Activated CD4-positive, alpha-beta memory T cell treated with anti-CD3 and anti-CD28 coated beads for 36 hours (primary cell): ENCODE data around the gene MRPL48. TPM values are rescaled to one million over a fixed set of nuclear protein-coding genes. Genes with fewer than 3 reads are reported as not detected.
"Not testable (repeated sequence)": the region's sequence is repeated elsewhere in the genome, so short reads cannot be mapped to it uniquely, and the experiment has no call there.

ENCODE experiments used
- CTCF ChIA-PET: fragments of 350-600 bp; sonication (Branson Sonifier 250); formaldehyde crosslinking; loops from one replicate; lab custom pipeline; 2021; ENCODE audit warnings: antibody characterized with exemption, inconsistent platforms; lab: Charles Lee
- POLR2A ChIA-PET: fragments of 350-600 bp; sonication (Branson Sonifier 250); formaldehyde crosslinking; loops from one replicate; lab custom pipeline; 2021; ENCODE audit warnings: antibody characterized with exemption; lab: Charles Lee
- DNase-seq: peaks from one replicate; pipeline ENCODE4 v3.0.0-alpha.2; 2020
- H3K27ac Mint-ChIP-seq: one replicate; pipeline ENCODE4 v1.8.0; 2021; ENCODE audit warnings: mixed read lengths
- H3K27me3 Mint-ChIP-seq: one replicate; pipeline ENCODE4 v1.8.0; 2021; ENCODE audit warnings: mixed read lengths
- H3K36me3 Mint-ChIP-seq: one replicate; pipeline ENCODE4 v1.8.0; 2021; ENCODE audit warnings: mixed read lengths
- H3K4me1 Mint-ChIP-seq: one replicate; pipeline ENCODE4 v1.8.0; 2021; ENCODE audit warnings: low read depth, mixed read lengths
- H3K4me3 Mint-ChIP-seq: one replicate; pipeline ENCODE4 v1.8.0; 2021; ENCODE audit warnings: mild to moderate bottlenecking, mixed read lengths
- H3K9me3 Mint-ChIP-seq: one replicate; pipeline ENCODE4 v1.8.0; 2021; ENCODE audit warnings: mixed read lengths
- intact Hi-C: fragments of 100-400 bp; cut with micrococcal nuclease; formaldehyde crosslinking; loops from one replicate; pipeline ENCODE4 v1.15.1; 2023
- total RNA-seq, 2 experiments: library from RNA; stranded (reverse); gene quantifications; one replicate each; pipeline ENCODE4 v1.2.3, GENCODE V29; 2021

Gene MRPL48
- total RNA-seq, 2 experiments from 2014 or later: 43.4 to 45.7 TPM

DNA sequence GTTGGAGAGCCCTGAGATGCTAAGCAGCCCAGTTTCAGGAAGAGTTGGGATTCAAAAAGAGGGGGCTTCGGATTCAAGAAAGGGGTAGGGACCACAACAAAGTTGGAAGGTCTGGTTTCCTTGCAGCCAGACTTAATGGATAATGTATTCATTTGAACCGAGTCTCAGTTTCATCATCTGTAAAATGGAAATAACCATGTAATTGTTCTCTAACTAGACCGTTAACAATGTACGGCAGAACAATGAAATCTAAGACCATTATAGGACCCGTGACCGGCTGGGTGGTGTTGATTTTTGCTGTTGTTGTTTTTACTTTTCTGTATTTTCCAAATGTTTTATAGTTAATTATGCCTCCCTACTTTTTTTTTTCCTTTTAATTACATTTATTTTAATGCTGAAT is 6.4 kb upstream of the MRPL48 start:
- H3K4me3 Mint-ChIP-seq: no peak overlapping the region
- CTCF ChIA-PET: no interaction called here
- POLR2A ChIA-PET: no interaction called here
- no peaks in the 10 kb centered on the region for H3K9me3 Mint-ChIP-seq
- H3K27me3 Mint-ChIP-seq: no peaks in the 10 kb centered on the region
- H3K4me1 Mint-ChIP-seq: peaks cover 11% of the 10 kb centered on the region
- no peak for DNase-seq
- H3K36me3 Mint-ChIP-seq: no peaks in the 10 kb centered on the region
- intact Hi-C loops: no loop called here
- no peak overlapping the region for H3K27ac Mint-ChIP-seq

DNA sequence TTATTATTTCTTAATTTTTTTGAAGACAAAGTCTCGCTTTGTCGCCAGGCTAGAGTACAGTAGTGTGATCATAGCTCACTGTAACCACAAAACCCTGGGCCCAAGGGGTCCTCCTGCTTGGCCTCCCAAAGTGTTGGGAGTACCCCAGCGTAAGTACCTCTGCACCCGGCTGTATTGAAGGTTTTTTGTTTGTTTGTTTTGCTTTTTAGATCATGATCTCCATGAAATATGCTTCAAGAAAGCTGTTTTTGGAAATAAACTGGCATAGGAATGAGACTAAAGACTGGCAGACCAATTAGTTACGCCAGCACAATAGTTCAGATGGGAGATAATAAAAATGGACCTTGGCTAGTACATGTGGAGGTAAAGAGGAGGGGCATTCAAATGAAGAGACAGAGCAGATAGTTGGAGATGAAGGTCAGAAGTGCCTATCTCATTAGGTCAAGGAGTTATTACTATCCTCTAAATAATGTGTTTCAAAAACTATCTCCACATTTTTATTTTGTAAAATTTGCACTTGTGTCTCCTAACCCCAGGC is 4.1 kb upstream of the MRPL48 start:
- intact Hi-C loops: no loop called here
- H3K27me3 Mint-ChIP-seq: no peaks in the 10 kb centered on the region

DNA sequence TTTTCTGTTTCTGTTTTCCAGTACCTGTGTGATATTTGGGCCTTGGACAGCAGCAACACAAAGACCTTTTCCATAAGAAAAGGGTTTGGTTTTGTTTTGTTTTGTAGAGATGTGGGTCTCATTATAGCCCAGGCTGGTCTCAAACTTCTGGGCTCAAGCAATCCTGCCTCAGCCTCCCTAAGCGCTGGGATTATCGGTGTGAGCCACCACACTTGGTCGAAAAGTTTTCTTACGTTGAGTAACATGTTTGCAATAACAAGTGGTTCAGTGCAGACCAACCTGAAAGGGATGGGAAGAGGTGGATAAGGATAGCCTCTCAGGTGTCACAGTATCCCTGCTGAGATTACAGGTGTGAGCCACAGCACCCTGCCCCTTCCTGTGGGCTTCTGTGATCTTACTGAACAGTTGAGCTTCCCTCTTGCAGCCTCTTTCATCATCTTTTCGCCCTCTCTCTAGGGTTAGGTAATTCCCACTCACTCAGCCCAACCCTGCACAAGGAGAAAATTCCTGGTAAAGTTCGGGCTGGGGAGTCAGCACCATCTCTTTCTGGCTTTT is 3.5 kb upstream of the MRPL48 start:
- POLR2A ChIA-PET: no interaction called here
- Mint-ChIP-seq H3K36me3 (no peaks in the 10 kb centered on the region), H3K4me3 (no peak overlapping the region), H3K4me1 (peaks cover 14% of the 10 kb centered on the region), H3K27ac (no peak overlapping the region), H3K9me3 (no peaks in the 10 kb centered on the region), H3K27me3 (no peaks in the 10 kb centered on the region)
- DNase-seq: no peak
- intact Hi-C loops: no loop called here
- CTCF ChIA-PET: no interaction called here

More for the DNA sequence above, 4.1 kb upstream of the MRPL48 start:
- Mint-ChIP-seq H3K4me3 (no peak overlapping the region), H3K36me3 (no peaks in the 10 kb centered on the region), H3K9me3 (no peaks in the 10 kb centered on the region), H3K27ac (no peak overlapping the region), H3K4me1 (peaks cover 14% of the 10 kb centered on the region)
- ChIA-PET CTCF (no interaction called here), POLR2A (no interaction called here)
- no peak for DNase-seq

DNA sequence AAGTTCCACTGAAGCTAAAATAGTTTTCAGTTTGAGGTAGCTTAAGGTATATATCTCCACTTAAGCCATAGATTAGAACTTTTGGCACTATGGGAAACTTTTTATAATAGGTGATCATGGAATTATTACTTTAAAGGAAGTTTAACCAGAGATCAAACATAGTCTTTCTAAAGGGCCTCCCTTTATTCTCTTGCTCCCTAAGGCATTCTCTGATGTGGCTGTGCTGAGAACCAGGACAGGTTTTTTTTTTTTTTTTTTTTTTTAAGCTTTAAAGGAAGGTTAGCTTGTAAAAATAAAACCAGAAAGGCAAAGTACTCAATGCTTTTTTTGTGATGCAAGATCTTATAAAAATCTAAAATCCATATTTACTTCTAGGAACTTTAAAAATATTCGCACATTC is 2.9 kb upstream of the MRPL48 start:
- ChIA-PET POLR2A (interaction anchor here (0.6 kb wide), 1 partner anchor 24 kb away, joined by 3 read pairs; no protein-coding TSS in a partner anchor), CTCF (interaction anchor here (0.7 kb wide), 1 partner anchor 13 kb away, joined by 3 read pairs; no protein-coding TSS in a partner anchor)
- Mint-ChIP-seq H3K4me3 (no peak overlapping the region), H3K27ac (no peak overlapping the region), H3K36me3 (no peaks in the 10 kb centered on the region), H3K9me3 (no peaks in the 10 kb centered on the region), H3K27me3 (no peaks in the 10 kb centered on the region), H3K4me1 (peaks cover 18% of the 10 kb centered on the region)
- DNase-seq: no peak
- intact Hi-C loops: loop anchor here (5.0 kb wide), 1 partner anchor 198 kb away; the partner anchor contains the start of gene UCP2

DNA sequence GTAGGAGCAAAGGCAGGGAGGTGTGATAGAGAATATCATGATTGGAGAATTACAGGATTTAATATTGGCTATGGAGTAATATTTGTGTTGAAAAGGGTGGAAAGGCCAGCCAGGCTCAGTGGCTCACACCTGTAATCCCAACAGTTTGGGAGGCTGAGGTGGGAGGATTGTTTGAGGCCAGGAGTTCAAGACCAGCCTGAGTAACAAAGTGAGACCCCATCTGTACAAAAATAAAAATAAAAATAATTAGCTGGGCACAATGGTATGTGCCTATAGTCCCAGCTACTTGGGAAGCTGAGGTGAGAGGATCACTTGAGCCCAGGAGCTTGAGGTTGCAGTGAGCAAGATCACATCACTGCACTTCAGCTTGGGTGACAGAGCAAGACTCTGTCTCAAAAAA is 2.2 kb upstream of the MRPL48 start:
- CTCF ChIA-PET: interaction anchor here (0.7 kb wide), 1 partner anchor 14 kb away, joined by 3 read pairs; no protein-coding TSS in a partner anchor
- H3K27me3 Mint-ChIP-seq, DNase-seq, H3K36me3 Mint-ChIP-seq, H3K9me3 Mint-ChIP-seq, H3K27ac Mint-ChIP-seq, H3K4me3 Mint-ChIP-seq: not testable (repeated sequence)
- H3K4me1 Mint-ChIP-seq: peaks cover 17% of the 10 kb centered on the region
- POLR2A ChIA-PET: interaction anchor here (0.6 kb wide), 1 partner anchor 24 kb away, joined by 3 read pairs; no protein-coding TSS in a partner anchor
- intact Hi-C loops: loop anchor here (5.0 kb wide), 1 partner anchor 197 kb away; the partner anchor contains the start of gene UCP2

DNA sequence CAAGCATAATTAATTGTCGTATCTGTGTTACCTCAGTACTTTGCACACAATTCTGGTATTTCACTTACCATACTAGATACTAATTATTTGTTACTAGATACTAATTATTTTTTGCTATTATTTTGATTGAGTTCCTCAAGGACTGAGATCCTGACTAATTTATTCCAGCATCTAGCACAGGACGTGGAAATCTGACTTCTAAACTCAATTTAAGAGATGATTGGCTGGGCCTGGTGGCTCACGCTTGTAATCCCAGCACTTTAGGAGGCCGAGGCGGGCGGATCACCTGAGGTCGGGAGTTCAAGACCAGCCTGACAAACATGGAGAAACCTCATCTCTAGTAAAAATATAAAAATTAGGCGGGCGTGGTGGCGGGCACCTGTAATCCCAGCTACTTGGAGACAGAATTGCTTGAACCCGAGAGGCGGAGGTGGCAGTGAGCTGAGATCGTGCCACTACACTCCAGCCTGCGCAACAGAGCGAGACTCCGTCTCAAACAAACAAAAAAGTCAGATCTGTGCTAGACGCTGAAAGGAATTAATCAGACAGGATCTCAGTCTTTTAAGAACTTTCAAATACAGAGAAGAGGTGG is 527 bp upstream of the MRPL48 start:
- POLR2A ChIA-PET: interaction anchor here (1.8 to 2.1 kb wide), 2 partner anchors 8 to 26 kb away, joined by 14 to 16 read pairs; partner anchors contain the start of gene RAB6A
- no peaks in the 10 kb centered on the region for H3K27me3 Mint-ChIP-seq
- peak overlapping the region; percentile 99 for H3K4me3 Mint-ChIP-seq
- CTCF ChIA-PET: no interaction called here
- H3K9me3 Mint-ChIP-seq: no peaks in the 10 kb centered on the region
- DNase-seq: peak; percentile 18
- intact Hi-C loops: loop anchor here (1.0 to 5.0 kb wide), 3 partner anchors 8 to 195 kb away; partner anchors contain the start of genes RAB6A and UCP2
- H3K27ac Mint-ChIP-seq: peak overlapping the region; percentile 97
- H3K36me3 Mint-ChIP-seq: peaks cover 2% of the 10 kb centered on the region
- peaks cover 18% of the 10 kb centered on the region for H3K4me1 Mint-ChIP-seq

DNA sequence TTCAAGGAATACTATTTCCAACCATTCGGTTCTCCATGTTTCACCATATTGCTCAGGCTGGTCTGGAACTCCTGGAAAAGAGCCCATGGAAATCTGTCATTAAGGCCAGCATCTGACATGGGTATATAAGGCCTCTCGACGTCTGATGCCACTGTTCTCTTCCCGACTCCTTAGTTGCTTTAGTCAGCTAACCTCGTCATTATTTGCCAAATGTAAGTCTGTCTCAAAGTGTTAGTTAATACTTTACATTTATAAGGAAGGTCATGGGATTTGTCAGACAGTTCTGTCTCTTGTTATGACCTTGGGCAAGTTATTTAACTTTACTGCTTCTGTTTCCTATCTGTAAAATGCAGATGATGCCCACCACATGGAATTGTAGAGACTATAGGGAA is 1.6 kb downstream of the MRPL48 start:
- Mint-ChIP-seq H3K27me3 (no peaks in the 10 kb centered on the region), H3K4me1 (peaks cover 18% of the 10 kb centered on the region), H3K27ac (no peak overlapping the region), H3K36me3 (peaks cover 2% of the 10 kb centered on the region), H3K4me3 (peak overlapping the region; percentile 99), H3K9me3 (no peaks in the 10 kb centered on the region)
- DNase-seq: no peak
- CTCF ChIA-PET: no interaction called here
- intact Hi-C loops: loop anchor here (2.0 to 5.0 kb wide), 2 partner anchors 88 to 193 kb away; partner anchors contain the start of genes COA4, PAAF1 and UCP2
- POLR2A ChIA-PET: no interaction called here

DNA sequence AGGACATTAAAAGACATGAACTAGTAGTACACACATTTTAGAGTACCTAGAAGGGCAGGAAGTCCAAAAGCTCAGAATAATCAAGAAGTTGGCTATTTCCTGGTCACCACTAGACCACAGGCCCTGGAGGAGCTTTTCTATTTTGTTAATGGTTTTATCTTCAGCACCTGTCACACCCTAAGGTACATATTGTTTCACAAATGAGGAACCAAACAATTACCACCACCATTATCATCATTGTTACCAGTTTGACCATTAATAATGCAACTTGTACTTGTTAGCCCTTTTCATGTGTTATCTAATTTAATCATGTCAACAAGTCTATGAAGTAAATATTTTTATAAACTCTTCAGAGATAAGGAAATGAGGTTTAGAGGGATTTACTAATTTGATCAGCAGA is 4.9 kb downstream of the MRPL48 start:
- intact Hi-C loops: no loop called here
- Mint-ChIP-seq H3K4me1 (peaks cover 12% of the 10 kb centered on the region), H3K27ac (no peak overlapping the region), H3K27me3 (no peaks in the 10 kb centered on the region), H3K9me3 (no peaks in the 10 kb centered on the region), H3K36me3 (peaks cover 8% of the 10 kb centered on the region), H3K4me3 (no peak overlapping the region)
- DNase-seq: no peak
- ChIA-PET POLR2A (no interaction called here), CTCF (no interaction called here)

DNA sequence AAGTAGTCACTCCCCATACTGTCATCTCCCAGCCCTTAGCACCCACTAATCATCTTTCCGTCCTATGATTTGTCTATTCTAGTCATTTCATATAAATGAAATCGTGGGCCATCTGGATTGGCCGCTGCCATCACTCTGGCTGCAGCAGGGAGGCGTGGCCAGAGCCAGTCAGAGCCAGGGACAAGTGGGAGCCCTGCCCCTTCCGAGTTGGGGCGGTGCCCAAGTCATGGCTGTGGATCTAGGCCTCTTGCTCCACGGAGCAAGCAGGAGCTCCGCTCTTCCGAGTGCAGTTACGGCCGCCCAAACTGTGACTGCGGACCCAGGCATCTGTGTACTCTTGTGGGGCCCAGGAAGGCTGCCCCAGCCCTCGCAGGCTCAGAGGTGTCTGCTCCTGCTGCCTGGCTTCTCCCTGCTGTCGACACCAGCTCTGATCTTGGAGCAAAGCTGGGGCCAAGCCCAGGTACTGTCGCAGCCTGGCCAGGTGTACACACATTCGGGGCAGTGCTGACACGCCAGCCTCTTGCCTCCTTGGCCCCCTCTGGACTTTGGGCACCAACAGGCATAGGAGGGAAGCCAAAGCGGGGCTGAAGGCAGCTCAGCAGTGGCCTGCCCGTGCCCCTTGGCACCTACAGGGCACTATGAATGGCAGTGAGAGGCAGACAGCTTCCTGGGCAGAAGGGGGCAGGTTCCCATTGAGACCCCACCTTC is 8.4 kb downstream of the MRPL48 start:
- ChIA-PET POLR2A (no interaction called here), CTCF (no interaction called here)
- no peak for DNase-seq

DNA sequence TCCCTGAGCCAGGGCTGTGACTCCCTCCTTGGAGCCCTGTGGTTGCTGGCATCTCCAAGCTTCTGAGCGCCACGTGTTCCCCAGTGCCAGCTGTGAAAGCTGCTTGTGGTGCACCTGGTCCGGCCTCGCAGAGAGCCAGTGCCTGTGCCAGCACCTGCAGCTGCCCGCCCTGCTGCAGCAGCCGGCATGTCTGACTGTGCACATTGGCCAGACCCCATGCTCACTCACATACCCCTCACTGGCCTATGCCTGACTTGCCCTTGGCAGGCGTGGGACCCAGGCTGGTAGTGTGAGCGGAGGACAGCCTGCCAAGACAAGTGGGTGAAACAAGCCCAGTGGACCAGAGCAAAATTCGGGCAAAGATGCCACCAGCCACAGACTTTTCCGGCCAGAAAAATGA is 9.8 kb downstream of the MRPL48 start:
- H3K9me3 Mint-ChIP-seq: no peaks in the 10 kb centered on the region
- H3K4me3 Mint-ChIP-seq: no peak overlapping the region

More for the DNA sequence above, 8.4 kb downstream of the MRPL48 start:
- intact Hi-C loops: no loop called here
- peaks cover 8% of the 10 kb centered on the region for H3K36me3 Mint-ChIP-seq
- peaks cover under 1% of the 10 kb centered on the region for H3K4me1 Mint-ChIP-seq
- no peaks in the 10 kb centered on the region for H3K27me3 Mint-ChIP-seq
- H3K9me3 Mint-ChIP-seq: no peaks in the 10 kb centered on the region
- no peak overlapping the region for H3K27ac Mint-ChIP-seq
- H3K4me3 Mint-ChIP-seq: no peak overlapping the region

DNA sequence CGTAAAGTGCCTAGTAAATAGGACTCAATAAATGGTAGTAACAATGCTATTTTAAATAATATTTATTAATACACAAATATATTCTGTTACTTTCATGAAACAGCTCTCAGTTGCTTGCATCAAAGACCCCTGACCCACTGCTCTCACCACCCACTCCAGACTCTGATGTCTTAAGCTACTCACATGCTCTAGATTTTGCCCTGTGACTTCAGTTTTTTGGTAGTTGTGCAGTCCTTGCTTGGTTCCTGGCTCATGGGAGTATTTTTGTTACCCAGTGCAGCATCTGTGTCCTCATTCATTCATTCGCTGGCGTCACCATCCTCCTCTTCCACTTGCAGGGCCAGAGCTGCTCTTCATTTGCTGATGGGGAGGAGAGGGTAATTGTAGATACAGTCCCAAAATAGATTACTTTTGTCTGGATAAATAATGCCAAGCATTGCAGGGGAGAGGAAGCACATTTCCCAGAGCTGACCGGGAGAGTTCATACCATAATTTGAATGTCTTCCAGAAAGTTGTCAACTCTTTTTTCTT is 12.7 kb downstream of the MRPL48 start:
- no peak overlapping the region for H3K4me3 Mint-ChIP-seq
- ChIA-PET CTCF (no interaction called here), POLR2A (no interaction called here)
- peaks cover 4% of the 10 kb centered on the region for H3K36me3 Mint-ChIP-seq
- DNase-seq: no peak
- H3K4me1 Mint-ChIP-seq: peaks cover 2% of the 10 kb centered on the region
- no peaks in the 10 kb centered on the region for H3K27me3 Mint-ChIP-seq
- H3K9me3 Mint-ChIP-seq: no peaks in the 10 kb centered on the region
- no peak overlapping the region for H3K27ac Mint-ChIP-seq
- intact Hi-C loops: no loop called here

More for the DNA sequence above, 9.8 kb downstream of the MRPL48 start:
- CTCF ChIA-PET: no interaction called here
- Mint-ChIP-seq H3K27ac (no peak overlapping the region), H3K4me1 (no peaks in the 10 kb centered on the region), H3K36me3 (peaks cover 6% of the 10 kb centered on the region), H3K27me3 (no peaks in the 10 kb centered on the region)
- intact Hi-C loops: no loop called here
- DNase-seq: no peak
- POLR2A ChIA-PET: interaction anchor here (0.8 kb wide), 1 partner anchor 51 kb away, joined by 3 read pairs; no protein-coding TSS in a partner anchor

DNA sequence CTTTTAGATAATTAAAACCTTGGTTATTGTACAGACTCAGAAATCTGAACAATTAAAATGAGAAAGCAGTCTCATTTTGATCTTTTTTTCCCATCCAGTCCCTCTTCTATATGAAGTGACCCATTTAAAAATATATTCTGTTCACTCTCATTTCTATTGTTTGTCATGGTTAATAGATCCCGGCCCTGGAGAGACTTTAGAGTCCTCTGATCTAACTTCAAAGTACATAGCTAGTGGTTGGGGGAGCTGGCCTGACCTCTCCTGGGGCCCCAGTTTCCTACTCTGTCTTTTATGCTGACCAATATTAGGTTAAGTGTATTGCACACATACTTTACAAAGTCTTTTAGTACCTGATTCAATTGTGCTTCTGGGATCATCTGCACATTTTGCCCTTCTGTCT is 13.5 kb downstream of the MRPL48 start:
- ChIA-PET CTCF (no interaction called here), POLR2A (no interaction called here)
- intact Hi-C loops: no loop called here
- H3K27me3 Mint-ChIP-seq: no peaks in the 10 kb centered on the region
- H3K27ac Mint-ChIP-seq: no peak overlapping the region
- peaks cover 2% of the 10 kb centered on the region for H3K4me1 Mint-ChIP-seq
- no peaks in the 10 kb centered on the region for H3K9me3 Mint-ChIP-seq
- DNase-seq: no peak
- peaks cover 7% of the 10 kb centered on the region for H3K36me3 Mint-ChIP-seq
- H3K4me3 Mint-ChIP-seq: no peak overlapping the region
